IPS-NIHi7 (cell line): ENCODE measurements around the gene MBL2.
A peak's percentile ranks its signal among the peaks of the same experiment; 100 is the strongest.

ENCODE experiments used
- DNase-seq: peaks from one replicate; pipeline ENCODE4 v3.0.0; 2012; ENCODE audit warnings: mixed read lengths; ENCODE audit errors: extremely low spot score

The MBL2 gene

GRCh38 chr10:52772623-52773022 is at the start of gene MBL2:
MBL2 (minus strand) TSS chr10:52772784; CDS start chr10:52771635, 1,149 bp downstream.
- no peak for DNase-seq

- no peak for DNase-seq
Measured at GRCh38 chr10:52820309-52820708, 47.7 kb upstream of the MBL2 start.

- DNase-seq, result peak; percentile 68
Measured at GRCh38 chr10:52818019-52818418, 45.4 kb upstream of the MBL2 start.

GRCh38 chr10:52814506-52814905 is 41.9 kb upstream of the MBL2 start:
- no peak for DNase-seq

GRCh38 chr10:52811776-52812175 is 39.2 kb upstream of the MBL2 start:
- DNase-seq, result no peak

- no peak for DNase-seq
Measured at GRCh38 chr10:52810761-52811160, 38.2 kb upstream of the MBL2 start.

- DNase-seq, result no peak
Measured at GRCh38 chr10:52807803-52808202, 35.2 kb upstream of the MBL2 start.

GRCh38 chr10:52805414-52806285 is 33.1 kb upstream of the MBL2 start:
- DNase-seq, result peak; percentile 18

- DNase-seq, result no peak
Measured at GRCh38 chr10:52801947-52802346, 29.4 kb upstream of the MBL2 start.

- no peak for DNase-seq
Measured at GRCh38 chr10:52786098-52786497, 13.5 kb upstream of the MBL2 start.

- DNase-seq, result no peak
Measured at GRCh38 chr10:52785418-52785817, 12.8 kb upstream of the MBL2 start.

GRCh38 chr10:52783726-52784125 is 11.1 kb upstream of the MBL2 start:
- DNase-seq, result no peak

- DNase-seq, result no peak
Measured at GRCh38 chr10:52782554-52782953, 10.0 kb upstream of the MBL2 start.

GRCh38 chr10:52780391-52781155 is 8.0 kb upstream of the MBL2 start:
- DNase-seq, result no peak

GRCh38 chr10:52779541-52780390 is 7.2 kb upstream of the MBL2 start:
- peak; percentile 89 for DNase-seq

GRCh38 chr10:52778511-52779392 is 6.2 kb upstream of the MBL2 start:
- DNase-seq, result peak; percentile 53

GRCh38 chr10:52777414-52777813 is 4.8 kb upstream of the MBL2 start:
- DNase-seq, result no peak

GRCh38 chr10:52776471-52776903 is 3.9 kb upstream of the MBL2 start:
- no peak for DNase-seq

GRCh38 chr10:52775132-52775647 is 2.6 kb upstream of the MBL2 start:
- no peak for DNase-seq

- no peak for DNase-seq
Measured at GRCh38 chr10:52774600-52775106, 2.1 kb upstream of the MBL2 start.
